ENCODE measurements around the gene SNAI3. TPM values are rescaled to one million over a fixed set of nuclear protein-coding genes. Genes with fewer than 3 reads are reported as not detected.

SNAI3 gene
- under 1 TPM in 2 of 4 donors, not detected in 2; 0.23 to 0.95 TPM for total RNA-seq

- 7 to 21% methylated on average over 9 to 25 of the region's 65 CpGs for WGBS, 2 donors
- H3K4me3 ChIP-seq, result peak within 1 kb of the TSS; percentile 44 to 68 (median 58)
- no peak for DNase-seq
- peaks cover 18 to 49% (median 29%) of the 10 kb centered on the region in 3 donors for H3K4me1 ChIP-seq
- intact Hi-C loops (cut with DNase I), result no loop called here
- no peaks in the 10 kb centered on the region for H3K36me3 ChIP-seq
- TF ChIP-seq CTCF (IDR thresholded peaks at IDR 0.05), result no peak
- no peak for TF ChIP-seq POLR2A (IDR thresholded peaks at IDR 0.05)
- peaks cover 7 to 98% (median 13%) of the 10 kb centered on the region in 4 donors for H3K27me3 ChIP-seq
- peak within 1 kb of the TSS; percentile 22 to 69 (median 46) for H3K27ac ChIP-seq
- no peaks in the 10 kb centered on the region for H3K9me3 ChIP-seq
Measured at GRCh38 chr16:88686439-88687253, at the start of gene SNAI3. Gene SNAI3 (minus strand): TSS chr16:88686507. CDS start chr16:88686406, 101 bp downstream.

GRCh38 chr16:88736088-88736487 lies 49.8 kb upstream of the SNAI3 start:
- no peak for DNase-seq
- no peak overlapping the region for H3K4me3 ChIP-seq
- no peak overlapping the region for H3K27ac ChIP-seq
- TF ChIP-seq CTCF (IDR thresholded peaks at IDR 0.05) (no peak), POLR2A (IDR thresholded peaks at IDR 0.05) (no peak)
- no peaks in the 10 kb centered on the region for H3K27me3 ChIP-seq
- peaks cover 32 to 88% (median 56%) of the 10 kb centered on the region in 3 donors for H3K36me3 ChIP-seq
- intact Hi-C loops (cut with DNase I), result loop anchor here (2.0 to 5.0 kb wide), 2 partner anchors 49 to 436 kb away; partner anchors contain the start of genes CDH15 and PIEZO1
- WGBS, 2 donors, result 96% methylated on average over 5 of the region's 21 CpGs
- H3K9me3 ChIP-seq, result no peaks in the 10 kb centered on the region
- peaks cover 7 to 37% (median 19%) of the 10 kb centered on the region in 3 donors for H3K4me1 ChIP-seq

- Histone ChIP-seq H3K27ac (no peak overlapping the region), H3K36me3 (peaks cover 34 to 88% (median 53%) of the 10 kb centered on the region in 3 donors)
- intact Hi-C loops (cut with DNase I), result loop anchor here (2.0 to 5.0 kb wide), 2 partner anchors 49 to 437 kb away; partner anchors contain the start of genes CDH15 and PIEZO1
Measured at GRCh38 chr16:88735616-88736015, 49.3 kb upstream of the SNAI3 start.

GRCh38 chr16:88735121-88735520 lies 48.8 kb upstream of the SNAI3 start:
- intact Hi-C loops (cut with DNase I), result loop anchor here (5.0 kb wide), 1 partner anchor 437 kb away; the partner anchor contains the start of gene CDH15
- Histone ChIP-seq H3K27me3 (no peaks in the 10 kb centered on the region), H3K4me3 (no peak overlapping the region), H3K4me1 (peaks cover 7 to 33% (median 18%) of the 10 kb centered on the region in 3 donors), H3K36me3 (peaks cover 36 to 88% (median 50%) of the 10 kb centered on the region in 3 donors), H3K9me3 (no peaks in the 10 kb centered on the region), H3K27ac (no peak overlapping the region)
- TF ChIP-seq CTCF (IDR thresholded peaks at IDR 0.05), result no peak
- TF ChIP-seq POLR2A (IDR thresholded peaks at IDR 0.05), result no peak
- WGBS, 2 donors, result 89 to 100% methylated on average over 1 to 10 of the region's 16 CpGs
- DNase-seq, result no peak

More at GRCh38 chr16:88735616-88736015, 49.3 kb upstream of the SNAI3 start:
- DNase-seq, result no peak
- Histone ChIP-seq H3K9me3 (no peaks in the 10 kb centered on the region), H3K4me1 (peaks cover 7 to 37% (median 19%) of the 10 kb centered on the region in 3 donors), H3K4me3 (no peak overlapping the region), H3K27me3 (no peaks in the 10 kb centered on the region)
- no peak for TF ChIP-seq CTCF (IDR thresholded peaks at IDR 0.05)
- no peak for TF ChIP-seq POLR2A (IDR thresholded peaks at IDR 0.05)
- 87% methylated on average over 3 of the region's 10 CpGs; no CpG with 5 or more reads in 1 of the 2 donors for WGBS, 2 donors

GRCh38 chr16:88734361-88734728 lies 48.0 kb upstream of the SNAI3 start:
- WGBS, 2 donors, result 87 to 100% methylated on average over 2 to 11 of the region's 23 CpGs
- Histone ChIP-seq H3K27ac (no peak overlapping the region), H3K27me3 (no peaks in the 10 kb centered on the region), H3K4me1 (peaks cover 7 to 25% (median 10%) of the 10 kb centered on the region in 3 donors), H3K36me3 (peaks cover 36 to 87% (median 50%) of the 10 kb centered on the region in 3 donors), H3K4me3 (no peak overlapping the region), H3K9me3 (no peaks in the 10 kb centered on the region)
- intact Hi-C loops (cut with DNase I), result no loop called here
- DNase-seq, result no peak
- TF ChIP-seq CTCF (IDR thresholded peaks at IDR 0.05) (no peak), POLR2A (IDR thresholded peaks at IDR 0.05) (no peak)

Measured in esophagus squamous epithelium (tissue), 5 donors.